Upper lobe of left lung (tissue), 6 donors: Measurements from ENCODE around the gene OR2B3. TPM values are rescaled to one million over a fixed set of nuclear protein-coding genes. Genes with fewer than 3 reads are reported as not detected.

ENCODE experiments used
- total RNA-seq, 6 donors: library from RNA; depleted of rRNA in 4 of 6; stranded (reverse); fragments of >200 nt in 4 of 6; gene quantifications; one replicate each; pipeline versions ENCODE4 v1.1.0 to v1.2.1, GENCODE V29; 2016 to 2021
- donor health status: DM: no; HTN: no; CAD: no; lungs with moderate emphysema.
- donor health status: DM: no; HTN: yes; CAD: no; lungs with severe emphysema.

OR2B3 gene
- total RNA-seq, 6 donors from 2014 or later, result not detected

Other genes with a start within 250 kb of the OR2B3 start
- gene TRIM27, start 163.3 kb downstream of the OR2B3 start, total RNA-seq, result 10 to 100 TPM; 45.8 to 90.1 (median 55.5) TPM
- gene ZNF311, start 82.0 kb downstream of the OR2B3 start, total RNA-seq, result 1 to 10 TPM in 4 of 6 donors, under 1 TPM in 1, not detected in 1; 0.76 to 6.3 (median 1.7) TPM
- gene OR2W1, start 42.1 kb downstream of the OR2B3 start, total RNA-seq, result not detected
- under 1 TPM in 1 of 6 donors, not detected in 5; 0.49 TPM for gene OR2J1, start 12.2 kb upstream of the OR2B3 start, total RNA-seq
- gene OR2J3, start 20.7 kb upstream of the OR2B3 start, total RNA-seq, result not detected
- gene OR2J2, start 83.6 kb upstream of the OR2B3 start, total RNA-seq, result not detected
- gene OR14J1, start 214.4 kb upstream of the OR2B3 start, total RNA-seq, result not detected